C4-2B (cell line): ENCODE data around the gene RCOR1.

Experiments used
- CTCF ChIP-seq: fragments of 450-650 bp; conservative IDR thresholded peaks from 2 replicates; pipeline ENCODE4 v1.5.1; 2017; ENCODE audit warnings: mild to moderate bottlenecking
- ZFX ChIP-seq: fragments of 450-650 bp; IDR thresholded peaks from 2 replicates; pipeline ENCODE4 v1.6.1; 2017

GRCh38 chr14:102768223-102769048 is 176.0 kb downstream of the RCOR1 start:
- TF ChIP-seq CTCF, result no peak
- no peak for TF ChIP-seq ZFX
